Measurements from ENCODE around the gene BST2.

Gene BST2

GRCh38 chr19:17409990-17410389 lies 4.6 kb upstream of the BST2 start:
- Histone ChIP-seq H3K4me1 (ENCODE audit: insufficient read depth, low read length) (peaks cover 25% of the 10 kb centered on the region), H2AFZ (ENCODE audit: low read depth, low read length) (no peak overlapping the region), H3K9me3 (ENCODE audit: low read length) (no peaks in the 10 kb centered on the region)

GRCh38 chr19:17406887-17407196 lies 1.4 kb upstream of the BST2 start:
- Histone ChIP-seq H3K36me3 (ENCODE audit: insufficient read depth, low read length) (no peaks in the 10 kb centered on the region), H3K4me3 (ENCODE audit: low read length) (peak overlapping the region; percentile 6), H3K4me1 (ENCODE audit: insufficient read depth, low read length) (peaks cover 22% of the 10 kb centered on the region), H3K9me3 (ENCODE audit: low read length) (no peaks in the 10 kb centered on the region), H2AFZ (ENCODE audit: low read depth, low read length) (peak overlapping the region; percentile 31), H3K27me3 (ENCODE audit: insufficient read depth, low read length) (no peaks in the 10 kb centered on the region)

More at GRCh38 chr19:17409990-17410389, 4.6 kb upstream of the BST2 start:
- H3K36me3 ChIP-seq (ENCODE audit: insufficient read depth, low read length): no peaks in the 10 kb centered on the region
- H3K4me3 ChIP-seq (ENCODE audit: low read length): no peak overlapping the region
- no peaks in the 10 kb centered on the region for H3K27me3 ChIP-seq (ENCODE audit: insufficient read depth, low read length)

- peaks cover 22% of the 10 kb centered on the region for H3K4me1 ChIP-seq (ENCODE audit: insufficient read depth, low read length)
- no peaks in the 10 kb centered on the region for H3K9me3 ChIP-seq (ENCODE audit: low read length)
- no peak overlapping the region for H3K4me3 ChIP-seq (ENCODE audit: low read length)
- no peaks in the 10 kb centered on the region for H3K27me3 ChIP-seq (ENCODE audit: insufficient read depth, low read length)
- H2AFZ ChIP-seq (ENCODE audit: low read depth, low read length): no peak overlapping the region
- H3K36me3 ChIP-seq (ENCODE audit: insufficient read depth, low read length): no peaks in the 10 kb centered on the region
Observed at GRCh38 chr19:17406046-17406886, 836 bp upstream of the BST2 start.

- Histone ChIP-seq H2AFZ (ENCODE audit: low read depth, low read length) (no peak overlapping the region), H3K9me3 (ENCODE audit: low read length) (no peaks in the 10 kb centered on the region), H3K27me3 (ENCODE audit: insufficient read depth, low read length) (no peaks in the 10 kb centered on the region), H3K4me1 (ENCODE audit: insufficient read depth, low read length) (peaks cover 22% of the 10 kb centered on the region), H3K4me3 (ENCODE audit: low read length) (no peak overlapping the region), H3K36me3 (ENCODE audit: insufficient read depth, low read length) (no peaks in the 10 kb centered on the region)
Observed at GRCh38 chr19:17404621-17405249, 695 bp downstream of the BST2 start.

GRCh38 chr19:17404015-17404414 lies 1.4 kb downstream of the BST2 start:
- H3K27me3 ChIP-seq (ENCODE audit: insufficient read depth, low read length): no peaks in the 10 kb centered on the region
- peak overlapping the region; percentile 11 for H3K4me3 ChIP-seq (ENCODE audit: low read length)
- H2AFZ ChIP-seq (ENCODE audit: low read depth, low read length): no peak overlapping the region
- H3K9me3 ChIP-seq (ENCODE audit: low read length): no peaks in the 10 kb centered on the region
- peaks cover 22% of the 10 kb centered on the region for H3K4me1 ChIP-seq (ENCODE audit: insufficient read depth, low read length)
- no peaks in the 10 kb centered on the region for H3K36me3 ChIP-seq (ENCODE audit: insufficient read depth, low read length)

DNA sequence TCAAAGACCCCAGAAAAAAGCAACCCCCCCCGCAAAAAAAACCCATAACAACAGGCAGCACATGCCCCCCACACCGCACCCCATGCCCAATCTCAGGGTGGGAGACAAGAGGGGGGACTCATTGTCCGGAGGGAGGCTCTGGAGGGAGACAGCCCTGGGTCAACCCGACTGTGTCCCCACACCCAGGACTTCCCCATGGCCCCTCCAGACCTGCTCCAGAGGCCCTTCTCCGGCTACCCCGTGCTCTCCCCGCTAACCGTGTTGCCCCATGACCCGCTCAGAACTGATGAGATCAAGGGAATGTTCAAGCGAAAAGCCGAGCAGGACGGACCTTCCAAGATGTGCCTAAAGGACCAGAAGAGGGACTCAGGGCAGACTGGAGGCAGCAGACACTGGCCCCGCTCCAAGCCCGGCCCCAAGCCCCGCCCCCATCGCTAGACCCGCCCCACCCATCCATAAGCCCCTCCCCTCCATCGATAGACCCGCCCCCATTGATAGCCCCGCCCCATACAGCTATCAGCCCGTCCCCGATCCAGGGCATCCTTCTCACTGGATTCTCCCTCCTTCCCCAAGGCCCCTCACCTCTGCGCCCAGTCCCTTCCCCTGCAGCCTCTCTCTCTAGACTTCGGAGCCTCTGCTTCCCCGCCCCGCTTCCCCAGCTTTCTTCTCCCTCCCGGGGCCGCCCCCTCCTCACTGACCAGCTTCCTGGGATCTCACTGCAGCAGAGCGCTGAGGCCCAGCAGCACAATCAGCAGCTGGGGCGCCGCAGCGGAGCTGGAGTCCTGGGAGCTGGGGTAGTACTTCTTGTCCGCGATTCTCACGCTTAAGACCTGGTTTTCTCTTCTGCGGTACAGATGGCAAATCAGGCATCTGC lies 2.2 kb downstream of the BST2 start:
- peaks cover 22% of the 10 kb centered on the region for H3K4me1 ChIP-seq (ENCODE audit: insufficient read depth, low read length)
- H3K36me3 ChIP-seq (ENCODE audit: insufficient read depth, low read length): no peaks in the 10 kb centered on the region

GRCh38 chr19:17401628-17402027 lies 3.8 kb downstream of the BST2 start:
- Histone ChIP-seq H2AFZ (ENCODE audit: low read depth, low read length) (no peak overlapping the region), H3K4me3 (ENCODE audit: low read length) (no peak overlapping the region), H3K36me3 (ENCODE audit: insufficient read depth, low read length) (no peaks in the 10 kb centered on the region), H3K4me1 (ENCODE audit: insufficient read depth, low read length) (peaks cover 14% of the 10 kb centered on the region), H3K9me3 (ENCODE audit: low read length) (no peaks in the 10 kb centered on the region), H3K27me3 (ENCODE audit: insufficient read depth, low read length) (no peaks in the 10 kb centered on the region)

More for the DNA sequence above, 2.2 kb downstream of the BST2 start:
- Histone ChIP-seq H3K27me3 (ENCODE audit: insufficient read depth, low read length) (no peaks in the 10 kb centered on the region), H2AFZ (ENCODE audit: low read depth, low read length) (no peak overlapping the region), H3K9me3 (ENCODE audit: low read length) (no peaks in the 10 kb centered on the region), H3K4me3 (ENCODE audit: low read length) (no peak overlapping the region)

DNA sequence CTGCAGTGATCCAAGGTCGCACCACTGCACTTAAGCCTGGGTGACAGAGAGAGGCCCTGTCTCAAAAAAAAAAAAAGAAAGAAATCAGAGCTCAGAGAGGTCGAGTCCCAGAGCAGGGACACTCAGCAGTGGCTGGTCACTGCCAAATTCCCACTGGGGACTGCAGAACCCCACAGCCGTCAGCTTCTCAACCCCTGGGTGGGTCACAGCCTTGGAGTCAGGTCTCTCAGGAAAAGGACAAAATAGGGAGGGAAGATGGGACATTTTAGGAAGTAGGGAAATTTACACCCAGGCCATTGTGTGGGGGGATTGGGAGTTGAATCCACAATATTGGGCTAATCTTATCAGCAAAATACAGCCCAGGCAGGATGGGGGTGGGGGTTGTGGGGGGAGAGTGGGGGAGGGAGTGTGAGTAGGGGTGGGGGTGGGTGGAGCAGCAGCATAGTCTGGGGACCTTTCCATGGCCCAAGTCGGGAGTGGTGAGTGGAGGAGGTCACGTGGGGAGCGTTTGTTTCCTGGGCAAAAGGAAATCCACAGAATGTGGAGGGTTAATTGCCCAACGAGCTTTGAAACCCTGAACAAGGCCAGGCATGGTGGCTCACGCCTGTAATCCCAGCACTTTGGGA lies 6.4 kb downstream of the BST2 start:
- no peak overlapping the region for H2AFZ ChIP-seq (ENCODE audit: low read depth, low read length)
- no peaks in the 10 kb centered on the region for H3K27me3 ChIP-seq (ENCODE audit: insufficient read depth, low read length)
- H3K36me3 ChIP-seq (ENCODE audit: insufficient read depth, low read length): no peaks in the 10 kb centered on the region
- no peaks in the 10 kb centered on the region for H3K9me3 ChIP-seq (ENCODE audit: low read length)
- no peak overlapping the region for H3K4me3 ChIP-seq (ENCODE audit: low read length)
- peaks cover 5% of the 10 kb centered on the region for H3K4me1 ChIP-seq (ENCODE audit: insufficient read depth, low read length)

- H3K9me3 ChIP-seq (ENCODE audit: low read length): no peaks in the 10 kb centered on the region
- no peak overlapping the region for H3K4me3 ChIP-seq (ENCODE audit: low read length)
- H3K4me1 ChIP-seq (ENCODE audit: insufficient read depth, low read length): peaks cover 8% of the 10 kb centered on the region
Observed at GRCh38 chr19:17394891-17395415, 10.5 kb downstream of the BST2 start.

DNA sequence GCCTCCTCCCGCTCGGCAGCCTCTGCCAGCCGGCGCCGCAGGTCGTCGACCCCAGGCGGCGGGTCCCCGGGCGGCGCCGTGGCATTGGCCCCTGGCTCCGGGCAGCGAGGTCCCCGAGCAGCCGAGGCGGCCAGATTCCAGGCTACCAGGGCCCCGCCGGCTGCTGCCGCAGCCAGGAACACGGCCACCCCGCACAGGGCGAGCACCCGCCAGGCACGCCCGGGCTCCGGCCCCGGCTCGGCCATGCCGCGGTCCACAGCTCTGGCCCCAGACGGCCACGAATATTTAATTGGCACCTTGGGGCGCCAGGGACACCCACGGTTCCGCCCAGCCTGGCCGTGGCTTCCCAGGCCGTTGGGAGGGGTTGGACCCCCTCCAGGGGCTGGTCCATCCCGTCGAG lies 11.5 kb downstream of the BST2 start, which contains the start of gene CCDC194:
CCDC194 (minus strand) TSS at position 283 of the 400 bp plus-strand sequence; CDS start at position 245, 38 bp downstream.
- no peak within 1 kb of the TSS for H3K4me3 ChIP-seq (ENCODE audit: low read length)
- no peaks in the 10 kb centered on the region for H3K27me3 ChIP-seq (ENCODE audit: insufficient read depth, low read length)
- no peaks in the 10 kb centered on the region for H3K36me3 ChIP-seq (ENCODE audit: insufficient read depth, low read length)
- no peak within 1 kb of the TSS for H2AFZ ChIP-seq (ENCODE audit: low read depth, low read length)
- peaks cover 8% of the 10 kb centered on the region for H3K4me1 ChIP-seq (ENCODE audit: insufficient read depth, low read length)
- H3K9me3 ChIP-seq (ENCODE audit: low read length): peaks cover under 1% of the 10 kb centered on the region

More at GRCh38 chr19:17394891-17395415, 10.5 kb downstream of the BST2 start:
- no peaks in the 10 kb centered on the region for H3K36me3 ChIP-seq (ENCODE audit: insufficient read depth, low read length)
- H3K27me3 ChIP-seq (ENCODE audit: insufficient read depth, low read length): no peaks in the 10 kb centered on the region
- no peak overlapping the region for H2AFZ ChIP-seq (ENCODE audit: low read depth, low read length)

DNA sequence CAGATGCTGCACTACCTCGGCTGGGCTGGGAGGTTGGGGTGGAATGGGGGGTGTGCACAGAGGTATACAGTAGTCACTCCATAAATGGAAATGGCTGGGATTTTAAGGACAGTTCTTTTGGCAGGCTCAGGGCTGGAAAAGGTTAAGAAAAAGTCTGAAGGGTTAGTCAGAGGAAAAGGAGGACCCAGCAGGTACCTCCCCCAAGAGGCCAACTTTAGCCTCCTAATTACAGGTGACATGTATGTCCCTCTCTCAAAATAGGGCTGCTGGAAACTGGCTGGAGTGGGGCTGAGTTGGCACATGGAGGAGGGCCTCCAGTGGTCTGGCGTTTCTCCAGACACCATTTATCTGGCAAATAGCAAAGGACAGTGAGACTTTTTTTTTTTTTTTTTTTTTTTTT lies 12.4 kb downstream of the BST2 start:
- H3K27me3 ChIP-seq (ENCODE audit: insufficient read depth, low read length): no peaks in the 10 kb centered on the region
- H2AFZ ChIP-seq (ENCODE audit: low read depth, low read length): no peak overlapping the region
- no peak overlapping the region for H3K4me3 ChIP-seq (ENCODE audit: low read length)
- no peaks in the 10 kb centered on the region for H3K36me3 ChIP-seq (ENCODE audit: insufficient read depth, low read length)
- peaks cover 8% of the 10 kb centered on the region for H3K4me1 ChIP-seq (ENCODE audit: insufficient read depth, low read length)
- H3K9me3 ChIP-seq (ENCODE audit: low read length): peaks cover 1% of the 10 kb centered on the region

DNA sequence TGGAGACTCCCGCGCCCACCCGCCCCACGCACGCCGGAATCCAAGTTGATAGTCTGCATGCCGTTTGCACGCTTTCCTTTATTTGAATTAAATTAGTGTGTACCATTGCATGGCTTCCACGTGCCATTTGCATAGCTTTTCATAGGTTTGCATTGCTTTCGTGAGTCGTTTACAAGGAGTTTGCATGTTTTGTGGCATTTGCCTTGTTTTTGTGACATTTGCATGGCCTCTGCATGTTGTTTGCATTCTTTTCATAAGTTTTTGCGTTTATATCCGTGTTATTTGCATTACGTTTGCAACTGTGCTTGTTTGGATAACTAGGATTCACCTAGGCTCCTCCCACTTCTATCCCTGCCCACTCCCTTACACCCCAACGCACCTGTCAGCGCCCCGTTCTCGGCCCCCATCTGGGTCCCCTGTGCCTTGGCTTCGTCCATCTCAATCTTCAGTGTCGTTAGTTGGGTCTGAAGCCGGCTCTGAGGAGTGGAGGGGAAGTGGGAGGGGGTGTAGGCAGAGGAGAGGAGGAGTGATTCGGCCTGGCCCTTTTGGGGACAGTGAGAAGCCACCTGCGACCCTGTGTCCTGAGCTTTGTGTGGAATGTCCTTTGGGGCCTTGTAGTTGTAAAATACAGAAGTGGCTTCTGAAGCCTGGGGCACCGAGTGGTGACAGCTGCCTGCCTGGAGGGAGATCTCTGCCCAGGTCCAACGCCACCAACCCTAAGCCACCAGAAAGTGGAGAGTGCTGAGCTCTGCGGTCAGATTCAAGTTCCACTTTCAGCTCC lies 13.9 kb downstream of the BST2 start:
- H2AFZ ChIP-seq (ENCODE audit: low read depth, low read length): peak overlapping the region; percentile 56
- peaks cover 8% of the 10 kb centered on the region for H3K4me1 ChIP-seq (ENCODE audit: insufficient read depth, low read length)
- H3K4me3 ChIP-seq (ENCODE audit: low read length): peak overlapping the region; percentile 48
- H3K9me3 ChIP-seq (ENCODE audit: low read length): peaks cover 1% of the 10 kb centered on the region
- H3K36me3 ChIP-seq (ENCODE audit: insufficient read depth, low read length): no peaks in the 10 kb centered on the region
- H3K27me3 ChIP-seq (ENCODE audit: insufficient read depth, low read length): no peaks in the 10 kb centered on the region

Measured in neuron (in vitro differentiated cells).